Fibroblast of the aortic adventitia (primary cell): ENCODE data around the gene TMEM101. TPM values are rescaled to one million over a fixed set of nuclear protein-coding genes. Genes with fewer than 3 reads are reported as not detected.
"Not testable (repeated sequence)": the region's sequence is repeated elsewhere in the genome, so short reads cannot be mapped to it uniquely, and the experiment has no call there.

ENCODE experiments used
- DNase-seq: peaks from one replicate; pipeline ENCODE4 v3.0.0-alpha.2; 2010; ENCODE audit warnings: low read depth
- H3K4me3 ChIP-seq: 2 replicates; pipeline ENCODE4 v1.5.1; 2011; ENCODE audit warnings: low read depth, mild to moderate bottlenecking, control low read depth, low read length, moderate library complexity
- CTCF ChIP-seq: IDR thresholded peaks from 2 replicates; pipeline ENCODE4 v1.5.1; 2011; ENCODE audit warnings: mild to moderate bottlenecking, low read length, control low read depth, inconsistent platforms; ENCODE audit not compliant: insufficient read depth
- total RNA-seq: library from RNA; depleted of rRNA; stranded (reverse); fragments of >200 nt; gene quantifications from 2 replicates; pipeline ENCODE4 v1.2.3, GENCODE V29; 2012; ENCODE audit warnings: low replicate concordance

TMEM101 gene
- total RNA-seq, 1 donor: 28.5 TPM

- H3K4me3 ChIP-seq: no peak overlapping the region
- TF ChIP-seq CTCF: no peak
- no peak for DNase-seq
Measured at GRCh38 chr17:43974382-43975266, 40.1 kb downstream of the TMEM101 start.

- H3K4me3 ChIP-seq, DNase-seq: not testable (repeated sequence)
Measured at GRCh38 chr17:43972444-43973212, 42.1 kb downstream of the TMEM101 start.

- DNase-seq, H3K4me3 ChIP-seq: not testable (repeated sequence)
Measured at GRCh38 chr17:43971436-43971835, 43.3 kb downstream of the TMEM101 start.

GRCh38 chr17:43970366-43970765, 44.4 kb downstream of the TMEM101 start:
- no peak for DNase-seq
- no peak for TF ChIP-seq CTCF
- no peak overlapping the region for H3K4me3 ChIP-seq

- TF ChIP-seq CTCF: no peak
- no peak for DNase-seq
- H3K4me3 ChIP-seq: no peak overlapping the region
Measured at GRCh38 chr17:43967251-43967875, 47.4 kb downstream of the TMEM101 start.

GRCh38 chr17:43966276-43966675, 48.5 kb downstream of the TMEM101 start:
- TF ChIP-seq CTCF: no peak
- DNase-seq: no peak

GRCh38 chr17:43962479-43962878, 52.3 kb downstream of the TMEM101 start:
- TF ChIP-seq CTCF: no peak
- DNase-seq: no peak
- no peak overlapping the region for H3K4me3 ChIP-seq

More at GRCh38 chr17:43966276-43966675, 48.5 kb downstream of the TMEM101 start:
- H3K4me3 ChIP-seq: no peak overlapping the region
